ENCODE data around the gene C2orf72. TPM values are rescaled to one million over a fixed set of nuclear protein-coding genes. Genes with fewer than 3 reads are reported as not detected.

C2orf72 gene
- total and polyA plus RNA-seq, 2 of the 13 experiments (the other 11 are each of a cell fraction or from before 2014, with no cell fraction given): 147 to 203 TPM

DNA sequence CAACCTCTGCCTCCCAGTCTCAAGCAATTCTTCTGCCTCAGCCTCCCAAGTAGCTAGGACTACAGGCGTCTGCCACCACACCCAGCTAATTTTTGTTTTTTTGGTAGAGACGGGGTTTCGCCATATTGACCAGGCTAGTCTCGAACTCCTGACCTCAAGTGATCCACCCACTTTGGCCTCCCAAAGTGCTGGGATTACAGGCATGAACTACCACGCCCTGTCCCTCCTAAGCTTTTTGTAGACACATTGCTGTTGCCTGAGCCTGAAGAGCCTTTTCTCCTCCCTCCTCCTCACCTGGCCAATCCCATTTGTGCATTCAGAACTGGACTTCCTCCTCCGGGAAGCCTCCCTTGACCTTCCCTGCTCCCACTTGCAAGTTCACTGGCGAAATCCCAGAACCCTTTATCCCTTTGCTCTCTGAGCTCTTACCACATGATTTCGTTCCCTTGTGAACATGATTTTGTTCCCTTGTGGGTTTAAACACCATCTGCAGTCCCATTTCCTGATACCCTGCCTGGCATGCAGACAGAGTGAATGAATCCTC, 2.6 kb downstream of the C2orf72 start (continued):
- TF ChIP-seq, protein P1, sequence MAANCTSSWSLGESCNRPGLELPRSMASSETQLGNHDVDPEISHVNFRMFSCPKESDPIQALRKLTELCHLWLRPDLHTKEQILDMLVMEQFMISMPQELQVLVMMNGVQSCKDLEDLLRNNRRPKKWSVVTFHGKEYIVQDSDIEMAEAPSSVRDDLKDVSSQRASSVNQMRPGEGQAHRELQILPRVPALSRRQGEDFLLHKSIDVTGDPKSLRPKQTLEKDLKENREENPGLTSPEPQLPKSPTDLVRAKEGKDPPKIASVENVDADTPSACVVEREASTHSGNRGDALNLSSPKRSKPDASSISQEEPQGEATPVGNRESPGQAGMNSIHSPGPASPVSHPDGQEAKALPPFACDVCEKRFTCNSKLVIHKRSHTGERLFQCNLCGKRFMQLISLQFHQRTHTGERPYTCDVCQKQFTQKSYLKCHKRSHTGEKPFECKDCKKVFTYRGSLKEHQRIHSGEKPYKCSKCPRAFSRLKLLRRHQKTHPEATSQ (CRISPR knock-in tag; IDR thresholded peaks at IDR 0.05; ENCODE audit: borderline replicate concordance): no peak
- TF ChIP-seq MXD4 (CRISPR knock-in tag; IDR thresholded peaks at IDR 0.05) (no peak), JUN (CRISPR knock-in tag; IDR thresholded peaks at IDR 0.05) (no peak), BHLHE40 (IDR thresholded peaks at IDR 0.05; ENCODE audit: low read length) (no peak), SSRP1 (CRISPR knock-in tag; IDR thresholded peaks at IDR 0.05) (peak; percentile 82; the same call in 1 of the 2 replicates), GLI4 (CRISPR knock-in tag; IDR thresholded peaks at IDR 0.05; ENCODE audit: borderline replicate concordance) (no peak), PCBP1 (IDR thresholded peaks at IDR 0.05; ENCODE audit: borderline replicate concordance, low read depth, low read length) (no peak), ELF1 (CRISPR knock-in tag; IDR thresholded peaks at IDR 0.05) (peak; percentile 41; the same call in 1 of the 2 replicates), ZBTB3 (CRISPR knock-in tag; IDR thresholded peaks at IDR 0.05; ENCODE audit: borderline replicate concordance, low read depth) (no peak), BRCA1 (CRISPR knock-in tag; IDR thresholded peaks at IDR 0.05) (no peak), TSC22D2 (CRISPR knock-in tag; IDR thresholded peaks at IDR 0.05; ENCODE audit: borderline replicate concordance) (no peak), RNF2 (conservative IDR thresholded peaks at IDR 0.05; ENCODE audit: low read depth) (no peak), ZSCAN21 (CRISPR knock-in tag; IDR thresholded peaks at IDR 0.05; ENCODE audit: borderline replicate concordance) (no peak), NFYB (CRISPR knock-in tag; IDR thresholded peaks at IDR 0.05) (peak; percentile 52), SALL2 (CRISPR knock-in tag; IDR thresholded peaks at IDR 0.05) (no peak), BCL6 (CRISPR knock-in tag; IDR thresholded peaks at IDR 0.05) (peak; percentile 51; the same call in 1 of the 2 replicates), ZNF224 (CRISPR knock-in tag; IDR thresholded peaks at IDR 0.05) (no peak), SP140L (CRISPR knock-in tag; IDR thresholded peaks at IDR 0.05; ENCODE audit: borderline replicate concordance) (no peak)
- TF ChIP-seq, protein P2, sequence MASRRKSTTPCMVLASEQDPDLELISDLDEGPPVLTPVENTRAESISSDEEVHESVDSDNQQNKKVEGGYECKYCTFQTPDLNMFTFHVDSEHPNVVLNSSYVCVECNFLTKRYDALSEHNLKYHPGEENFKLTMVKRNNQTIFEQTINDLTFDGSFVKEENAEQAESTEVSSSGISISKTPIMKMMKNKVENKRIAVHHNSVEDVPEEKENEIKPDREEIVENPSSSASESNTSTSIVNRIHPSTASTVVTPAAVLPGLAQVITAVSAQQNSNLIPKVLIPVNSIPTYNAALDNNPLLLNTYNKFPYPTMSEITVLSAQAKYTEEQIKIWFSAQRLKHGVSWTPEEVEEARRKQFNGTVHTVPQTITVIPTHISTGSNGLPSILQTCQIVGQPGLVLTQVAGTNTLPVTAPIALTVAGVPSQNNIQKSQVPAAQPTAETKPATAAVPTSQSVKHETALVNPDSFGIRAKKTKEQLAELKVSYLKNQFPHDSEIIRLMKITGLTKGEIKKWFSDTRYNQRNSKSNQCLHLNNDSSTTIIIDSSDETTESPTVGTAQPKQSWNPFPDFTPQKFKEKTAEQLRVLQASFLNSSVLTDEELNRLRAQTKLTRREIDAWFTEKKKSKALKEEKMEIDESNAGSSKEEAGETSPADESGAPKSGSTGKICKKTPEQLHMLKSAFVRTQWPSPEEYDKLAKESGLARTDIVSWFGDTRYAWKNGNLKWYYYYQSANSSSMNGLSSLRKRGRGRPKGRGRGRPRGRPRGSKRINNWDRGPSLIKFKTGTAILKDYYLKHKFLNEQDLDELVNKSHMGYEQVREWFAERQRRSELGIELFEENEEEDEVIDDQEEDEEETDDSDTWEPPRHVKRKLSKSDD (CRISPR knock-in tag; IDR thresholded peaks at IDR 0.05; ENCODE audit: low read depth): no peak
- TF ChIP-seq, protein P3, sequence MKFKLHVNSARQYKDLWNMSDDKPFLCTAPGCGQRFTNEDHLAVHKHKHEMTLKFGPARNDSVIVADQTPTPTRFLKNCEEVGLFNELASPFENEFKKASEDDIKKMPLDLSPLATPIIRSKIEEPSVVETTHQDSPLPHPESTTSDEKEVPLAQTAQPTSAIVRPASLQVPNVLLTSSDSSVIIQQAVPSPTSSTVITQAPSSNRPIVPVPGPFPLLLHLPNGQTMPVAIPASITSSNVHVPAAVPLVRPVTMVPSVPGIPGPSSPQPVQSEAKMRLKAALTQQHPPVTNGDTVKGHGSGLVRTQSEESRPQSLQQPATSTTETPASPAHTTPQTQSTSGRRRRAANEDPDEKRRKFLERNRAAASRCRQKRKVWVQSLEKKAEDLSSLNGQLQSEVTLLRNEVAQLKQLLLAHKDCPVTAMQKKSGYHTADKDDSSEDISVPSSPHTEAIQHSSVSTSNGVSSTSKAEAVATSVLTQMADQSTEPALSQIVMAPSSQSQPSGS (CRISPR knock-in tag; IDR thresholded peaks at IDR 0.05): 0 out of 2 replicates have a peak, but pooled peaks have one; percentile 12

All from HepG2 (cell line).